Thymus (tissue), 11 donors: Measurements from ENCODE around the gene TMEM127. TPM values are rescaled to one million over a fixed set of nuclear protein-coding genes. Genes with fewer than 3 reads are reported as not detected.
"Not testable (repeated sequence)": the region's sequence is repeated elsewhere in the genome, so short reads cannot be mapped to it uniquely, and the experiment has no call there.

Experiments used
- DNase-seq, 9 donors: peaks; one replicate each; pipeline ENCODE4 v3.0.0-alpha.2; 2013; ENCODE audit warnings: low spot score in 9 of 9, low read depth in 6 of 9, missing footprints in 1 of 9
- H3K27ac ChIP-seq, 2 donors: one replicate each; pipeline ENCODE4 v1.5.1; 2013; ENCODE audit warnings: control low read depth in 1 of 2, low read depth in 1 of 2, low read length in 1 of 2, mild to moderate bottlenecking in 1 of 2, moderate library complexity in 1 of 2
- H3K27me3 ChIP-seq, 2 donors: one replicate each; pipeline ENCODE4 v1.5.1; 2013; ENCODE audit warnings: low read length in 1 of 2; ENCODE audit not compliant: control insufficient read depth in 2 of 2, insufficient read depth in 1 of 2
- H3K36me3 ChIP-seq, 2 donors: one replicate each; pipeline ENCODE4 v1.5.1; 2013; ENCODE audit warnings: low read length in 1 of 2, mild to moderate bottlenecking in 1 of 2, moderate library complexity in 1 of 2; ENCODE audit not compliant: control insufficient read depth in 2 of 2, insufficient read depth in 2 of 2
- H3K4me1 ChIP-seq, 2 donors: one replicate each; pipeline ENCODE4 v1.5.1; 2013; ENCODE audit warnings: low read length in 2 of 2; ENCODE audit not compliant: control insufficient read depth in 2 of 2, insufficient read depth in 2 of 2
- H3K4me3 ChIP-seq, 2 donors: one replicate each; pipeline ENCODE4 v1.5.1; 2013; ENCODE audit warnings: low read length in 2 of 2, control low read depth in 1 of 2, mild to moderate bottlenecking in 1 of 2
- H3K9me3 ChIP-seq, 2 donors: one replicate each; pipeline ENCODE4 v1.5.1; 2013; ENCODE audit warnings: low read length in 1 of 2, mild to moderate bottlenecking in 1 of 2; ENCODE audit not compliant: control insufficient read depth in 2 of 2, insufficient read depth in 1 of 2
- WGBS: extraction: QIAGEN DNeasy Blood & Tissue Kit; methylation state at CpG from one replicate; pipeline ENCODE4 v1.1.7; 2013; 5-methylcytosine and 5-hydroxymethylcytosine counted together
- polyA plus RNA-seq: library from polyadenylated mRNA; stranded (reverse); fragments of 200-250 nt; gene quantifications from one replicate; pipeline ENCODE4 v1.2.3, GENCODE V29; 2013
- total RNA-seq: library from RNA; stranded (reverse); fragments of 120-200 nt; gene quantifications from one replicate; pipeline ENCODE4 v1.2.4, GENCODE V29; 2013
- donor health status: healthy.

Gene TMEM127
- total and polyA plus RNA-seq, 2 donors = 6.9 to 13.7 TPM

DNA sequence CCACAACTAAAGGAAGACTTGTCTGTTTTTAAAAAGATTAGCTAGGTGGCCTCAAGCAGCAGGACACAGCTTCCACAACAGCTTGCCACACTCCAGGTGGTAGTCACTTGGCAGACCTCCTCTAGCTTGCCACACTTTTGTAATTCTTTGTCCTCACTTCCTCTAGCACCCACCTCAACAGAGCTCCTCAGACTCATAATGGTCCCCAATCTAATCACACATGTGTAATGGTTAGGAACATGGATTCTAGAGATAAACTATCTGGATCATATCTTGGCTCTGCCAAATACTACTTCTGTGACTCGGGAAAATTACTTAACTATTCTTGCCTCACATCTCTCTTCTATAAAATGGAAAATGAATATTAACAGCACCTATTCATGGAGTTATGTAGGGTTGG, 36.1 kb upstream of the TMEM127 start:
- DNase-seq = no peak
- no peaks in the 10 kb centered on the region for H3K9me3 ChIP-seq
- H3K4me3 ChIP-seq = no peak overlapping the region
- peaks cover 15 to 21% of the 10 kb centered on the region in 2 donors for H3K4me1 ChIP-seq
- no peaks in the 10 kb centered on the region for H3K27me3 ChIP-seq
- H3K27ac ChIP-seq = no peak overlapping the region
- 96% methylated on average over 1 of the region's 1 CpG for WGBS
- H3K36me3 ChIP-seq = peaks cover 58 to 75% of the 10 kb centered on the region in 2 donors

DNA sequence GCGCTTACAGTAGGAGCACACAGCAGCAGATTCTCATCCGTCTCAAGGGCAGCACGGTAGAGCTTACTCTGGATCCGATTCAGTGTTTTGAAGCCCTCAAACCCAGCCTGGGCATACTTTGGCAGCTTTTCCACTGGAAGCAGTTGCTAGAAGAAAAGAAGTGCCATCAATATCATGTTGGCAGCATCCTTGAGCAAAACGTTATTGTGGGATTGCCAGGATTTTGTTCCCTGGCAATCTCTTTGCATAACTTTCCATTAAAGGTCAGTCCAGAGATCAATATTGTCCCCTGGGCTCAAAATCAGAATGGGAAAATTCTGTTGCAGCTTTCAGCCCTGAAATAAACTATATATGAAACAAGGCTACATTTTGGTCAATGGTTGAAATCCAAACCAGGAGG, 31.1 kb upstream of the TMEM127 start:
- no peak overlapping the region for H3K27ac ChIP-seq
- no peaks in the 10 kb centered on the region for H3K9me3 ChIP-seq
- no peak for DNase-seq
- no peak overlapping the region for H3K4me3 ChIP-seq
- no peaks in the 10 kb centered on the region for H3K27me3 ChIP-seq
- H3K36me3 ChIP-seq = peaks cover 83 to 97% of the 10 kb centered on the region in 2 donors
- WGBS = 97% methylated on average over 5 of the region's 5 CpGs
- H3K4me1 ChIP-seq = peaks cover 0 to 2% of the 10 kb centered on the region in 2 donors

DNA sequence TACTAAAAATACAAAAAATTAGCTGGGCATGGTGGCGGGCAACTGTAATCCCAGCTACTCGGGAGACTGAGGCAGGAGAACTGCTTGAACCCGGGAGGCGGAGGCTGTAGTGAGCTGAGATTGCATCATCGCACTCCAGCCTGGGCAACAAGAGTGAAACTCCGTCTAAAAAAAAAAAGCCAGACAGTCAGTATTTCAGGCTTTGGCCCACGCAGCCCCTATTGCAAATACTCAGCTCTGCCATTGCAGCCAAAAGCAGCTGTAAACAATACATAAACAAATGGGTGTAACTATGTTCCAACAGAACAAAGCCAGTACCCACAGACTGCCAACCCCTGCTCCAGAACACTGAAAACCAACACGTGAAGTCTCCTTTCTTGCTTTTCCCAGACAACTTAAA, 28.5 kb upstream of the TMEM127 start:
- H3K27ac ChIP-seq = not testable (repeated sequence)

DNA sequence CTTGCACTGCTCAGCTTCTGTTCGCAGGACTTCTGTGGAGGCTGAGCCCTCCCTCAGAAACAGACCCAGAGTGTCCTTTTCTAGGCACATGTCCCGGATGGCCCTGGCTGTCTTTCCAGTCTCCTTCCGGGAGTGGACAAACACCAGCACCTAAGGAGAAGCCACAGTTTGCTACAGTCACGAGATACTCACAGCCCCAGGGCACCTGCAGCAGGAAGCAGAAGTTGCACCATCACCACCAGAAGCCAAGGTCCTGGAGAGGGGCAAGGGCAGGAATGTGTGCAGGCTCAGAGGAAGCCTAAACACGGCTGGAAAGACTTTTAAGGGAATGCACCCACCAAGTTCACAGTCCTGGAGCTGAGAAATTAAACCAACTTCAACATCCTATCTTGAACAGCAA, 26.0 kb upstream of the TMEM127 start:
- H3K27ac ChIP-seq = no peak overlapping the region
- DNase-seq = no peak
- H3K36me3 ChIP-seq = peaks cover 89 to 98% of the 10 kb centered on the region in 2 donors
- no peaks in the 10 kb centered on the region for H3K9me3 ChIP-seq
- H3K4me3 ChIP-seq = no peak overlapping the region
- WGBS = 96% methylated on average over 5 of the region's 5 CpGs
- no peaks in the 10 kb centered on the region for H3K4me1 ChIP-seq
- no peaks in the 10 kb centered on the region for H3K27me3 ChIP-seq

More for the DNA sequence above, 28.5 kb upstream of the TMEM127 start:
- DNase-seq, H3K4me3 ChIP-seq, H3K4me1 ChIP-seq, H3K9me3 ChIP-seq, H3K27me3 ChIP-seq: not testable (repeated sequence)
- 98% methylated on average over 8 of the region's 8 CpGs for WGBS
- H3K36me3 ChIP-seq = peaks cover 89 to 98% of the 10 kb centered on the region in 2 donors

DNA sequence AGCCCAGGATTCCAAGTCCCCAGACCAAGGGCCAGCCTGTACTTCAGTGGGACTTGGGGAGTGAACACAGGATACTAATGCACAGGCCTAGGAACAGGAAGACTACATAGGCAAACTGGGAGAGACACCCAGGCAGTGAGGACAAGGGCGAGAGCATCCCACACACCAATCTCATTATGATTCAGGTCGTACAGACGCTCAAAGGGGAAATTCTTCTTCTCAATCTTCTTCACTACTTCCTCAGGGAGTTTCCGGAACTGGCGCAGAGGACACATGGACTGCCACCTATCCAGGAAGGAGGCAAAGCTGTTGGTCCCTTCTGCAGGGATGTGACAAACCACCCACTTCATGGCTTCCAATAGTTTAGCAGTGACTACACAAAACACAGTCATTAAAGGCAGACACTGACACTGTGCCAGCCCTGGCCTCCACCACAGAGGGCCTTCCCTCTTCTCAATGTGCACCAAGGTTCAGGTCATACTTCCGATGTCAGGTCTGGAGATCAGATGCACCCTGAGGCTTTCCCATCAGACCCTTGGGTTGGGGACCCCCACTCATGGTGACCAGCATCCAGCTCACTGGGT, 21.6 kb upstream of the TMEM127 start:
- H3K27ac ChIP-seq = no peak overlapping the region
- H3K4me3 ChIP-seq = no peak overlapping the region
- H3K36me3 ChIP-seq = peaks cover 97 to 98% of the 10 kb centered on the region in 2 donors
- DNase-seq = no peak
- no peaks in the 10 kb centered on the region for H3K4me1 ChIP-seq
- no peaks in the 10 kb centered on the region for H3K27me3 ChIP-seq
- no peaks in the 10 kb centered on the region for H3K9me3 ChIP-seq
- 97% methylated on average over 6 of the region's 6 CpGs for WGBS

DNA sequence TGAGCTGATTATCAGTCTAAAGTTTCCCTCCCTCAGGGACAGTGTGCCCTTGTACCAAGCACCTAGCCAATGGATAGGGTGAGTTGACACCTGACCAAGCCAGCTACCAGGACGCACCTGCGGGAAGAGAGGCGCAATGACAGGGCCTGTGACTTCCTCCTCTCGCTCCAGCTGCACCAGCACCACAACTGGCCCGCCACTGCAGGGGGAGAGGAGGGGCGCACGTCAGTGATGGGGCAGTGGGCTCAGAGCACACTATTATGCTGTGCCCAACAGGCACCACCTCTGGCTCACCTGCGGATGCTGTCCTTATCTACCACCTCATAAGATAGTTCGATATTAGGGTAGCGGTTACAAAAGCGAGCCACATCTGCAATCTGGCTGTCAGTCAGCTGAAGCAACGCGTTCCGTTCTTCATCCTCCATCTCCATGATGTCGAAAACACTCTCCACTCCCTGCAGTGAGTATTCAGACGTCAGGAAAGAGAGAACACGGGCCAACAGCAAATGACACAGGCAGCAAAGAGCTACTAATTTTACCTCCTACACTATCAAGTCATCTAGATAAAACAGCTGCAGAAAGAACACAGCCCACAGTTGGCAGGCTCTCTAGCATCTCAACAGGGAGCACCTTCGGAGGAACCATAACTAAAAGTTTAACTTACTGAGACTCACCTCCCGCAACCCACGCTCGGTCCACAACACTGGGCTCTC, 11.1 kb upstream of the TMEM127 start:
- 97% methylated on average over 21 of the region's 21 CpGs for WGBS
- DNase-seq = no peak
- no peaks in the 10 kb centered on the region for H3K4me1 ChIP-seq
- no peak overlapping the region for H3K27ac ChIP-seq
- no peaks in the 10 kb centered on the region for H3K9me3 ChIP-seq
- H3K27me3 ChIP-seq = no peaks in the 10 kb centered on the region
- H3K4me3 ChIP-seq = no peak overlapping the region
- H3K36me3 ChIP-seq = peaks cover 75 to 88% of the 10 kb centered on the region in 2 donors

DNA sequence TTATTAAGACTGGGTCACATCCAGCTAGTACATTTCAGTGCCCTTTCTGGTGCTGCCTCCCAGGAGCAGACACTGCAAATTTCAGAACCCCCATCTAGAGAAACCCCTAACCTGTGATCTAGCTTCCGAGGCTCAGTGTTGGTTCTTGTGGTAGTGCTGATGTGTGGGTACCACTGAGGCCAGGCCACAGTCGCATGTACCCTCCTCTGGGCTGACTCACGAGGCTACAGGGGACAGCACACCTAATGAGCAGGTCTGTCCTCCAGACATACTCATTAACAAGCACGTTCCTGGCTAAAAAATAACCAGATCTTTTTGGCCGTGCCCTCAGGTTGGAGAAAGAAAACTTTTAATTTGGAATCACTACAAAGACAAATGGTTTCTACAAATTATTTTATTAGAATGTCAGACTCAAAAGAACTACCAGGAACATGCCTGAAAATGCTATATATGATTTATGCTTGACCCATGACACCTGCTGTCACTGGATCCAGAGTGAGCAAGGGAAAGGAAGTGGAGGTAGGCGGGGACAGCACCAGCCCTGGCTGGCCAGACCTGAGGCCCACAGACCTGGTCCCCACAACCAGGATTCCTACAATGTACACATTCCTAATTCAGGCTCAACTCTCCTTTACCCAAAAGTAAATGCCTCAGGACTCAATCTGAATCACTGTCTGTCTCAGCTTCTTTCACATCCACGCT, 8.7 kb upstream of the TMEM127 start:
- Histone ChIP-seq H3K9me3 (no peaks in the 10 kb centered on the region), H3K36me3 (peaks cover 73 to 86% of the 10 kb centered on the region in 2 donors), H3K27me3 (no peaks in the 10 kb centered on the region), H3K4me3 (no peak overlapping the region), H3K27ac (no peak overlapping the region), H3K4me1 (no peaks in the 10 kb centered on the region)
- 96% methylated on average over 7 of the region's 7 CpGs for WGBS
- DNase-seq = no peak

DNA sequence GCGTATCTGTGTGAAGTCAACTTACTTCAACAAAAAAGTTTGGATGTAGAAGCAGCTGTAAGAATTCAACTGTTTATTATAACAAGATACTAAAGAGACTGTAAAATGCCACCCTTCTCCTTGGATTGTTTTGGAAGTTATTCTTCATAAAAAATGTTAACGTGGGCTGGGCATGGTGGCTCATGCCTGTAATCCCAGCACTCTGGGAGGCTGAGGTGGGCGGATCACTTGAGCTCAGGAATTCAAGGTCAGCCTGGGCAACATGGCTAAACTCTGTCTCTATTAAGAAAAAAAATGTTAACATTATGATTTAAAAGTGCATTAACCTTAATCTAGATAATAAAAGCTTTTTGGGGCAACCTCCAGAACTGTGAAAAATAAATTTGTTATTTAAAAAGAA, 8.0 kb upstream of the TMEM127 start:
- Histone ChIP-seq H3K36me3 (peaks cover 73 to 85% of the 10 kb centered on the region in 2 donors), H3K9me3 (no peaks in the 10 kb centered on the region), H3K27ac (no peak overlapping the region), H3K4me1 (no peaks in the 10 kb centered on the region), H3K27me3 (no peaks in the 10 kb centered on the region), H3K4me3 (no peak overlapping the region)
- DNase-seq = no peak
- WGBS = 97% methylated on average over 3 of the region's 3 CpGs

DNA sequence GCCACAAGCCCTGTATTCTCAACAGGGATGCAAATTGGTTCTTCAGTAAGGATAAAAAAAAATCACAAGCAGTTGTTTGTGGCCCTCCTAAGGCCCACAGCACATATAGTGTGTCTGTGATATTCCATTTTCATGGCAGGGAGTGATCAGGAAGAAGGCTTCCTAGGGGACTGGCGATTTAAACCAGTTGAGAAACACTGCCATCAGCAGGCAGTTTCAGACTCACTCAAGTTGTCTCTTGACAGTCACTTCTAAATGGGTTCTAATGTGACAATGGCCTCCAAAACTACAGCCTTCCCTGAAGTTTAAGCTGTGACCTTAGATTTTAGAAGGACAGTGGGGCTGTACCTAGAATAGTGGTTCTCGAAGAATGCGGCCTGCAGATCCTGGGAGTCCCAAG, 6.2 kb upstream of the TMEM127 start:
- H3K9me3 ChIP-seq = no peaks in the 10 kb centered on the region
- H3K36me3 ChIP-seq = peaks cover 69 to 82% of the 10 kb centered on the region in 2 donors
- no peak overlapping the region for H3K4me3 ChIP-seq
- no peak for DNase-seq
- WGBS = 97% methylated on average over 3 of the region's 3 CpGs
- no peak overlapping the region for H3K27ac ChIP-seq
- peaks cover 6 to 10% of the 10 kb centered on the region in 2 donors for H3K4me1 ChIP-seq
- no peaks in the 10 kb centered on the region for H3K27me3 ChIP-seq
